GM18907 (cell line): ENCODE results near the gene DIPK1C.

Experiments
- ATAC-seq: cut with Tn5 transposase; IDR thresholded peaks from one replicate; pipeline ENCODE4 v1.9.1; 2021; ENCODE audit warnings: mild to moderate bottlenecking, moderate library complexity; ENCODE audit not compliant: unreplicated experiment

The DIPK1C gene

DNA sequence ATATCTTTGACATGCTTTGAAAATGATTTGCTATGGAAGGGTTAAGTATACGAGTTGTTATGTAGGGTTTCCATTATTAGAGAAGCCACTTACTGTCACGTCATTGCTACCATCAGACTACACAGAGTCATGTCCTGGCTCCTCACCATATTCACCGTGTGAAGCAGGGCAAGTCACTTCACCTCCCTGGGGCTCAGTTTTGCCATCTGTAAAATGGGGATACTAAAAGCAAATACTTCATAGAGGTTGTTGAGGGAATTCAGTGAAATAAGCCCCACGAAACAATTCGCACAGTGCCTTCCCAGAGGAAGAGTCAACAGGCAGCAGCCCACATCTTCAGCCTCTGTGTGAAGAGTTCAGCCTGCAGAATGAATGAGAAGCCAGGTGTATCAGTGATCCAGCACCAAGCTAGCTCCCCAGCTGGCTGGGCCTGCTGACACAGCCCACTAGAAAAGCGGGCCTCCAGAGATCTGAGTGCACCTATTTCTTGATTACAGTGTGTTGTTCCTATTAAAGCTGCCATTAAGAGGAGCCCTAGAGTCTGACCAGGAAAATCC lies 3.4 kb downstream of the DIPK1C start:
- ATAC-seq = no peak

DNA sequence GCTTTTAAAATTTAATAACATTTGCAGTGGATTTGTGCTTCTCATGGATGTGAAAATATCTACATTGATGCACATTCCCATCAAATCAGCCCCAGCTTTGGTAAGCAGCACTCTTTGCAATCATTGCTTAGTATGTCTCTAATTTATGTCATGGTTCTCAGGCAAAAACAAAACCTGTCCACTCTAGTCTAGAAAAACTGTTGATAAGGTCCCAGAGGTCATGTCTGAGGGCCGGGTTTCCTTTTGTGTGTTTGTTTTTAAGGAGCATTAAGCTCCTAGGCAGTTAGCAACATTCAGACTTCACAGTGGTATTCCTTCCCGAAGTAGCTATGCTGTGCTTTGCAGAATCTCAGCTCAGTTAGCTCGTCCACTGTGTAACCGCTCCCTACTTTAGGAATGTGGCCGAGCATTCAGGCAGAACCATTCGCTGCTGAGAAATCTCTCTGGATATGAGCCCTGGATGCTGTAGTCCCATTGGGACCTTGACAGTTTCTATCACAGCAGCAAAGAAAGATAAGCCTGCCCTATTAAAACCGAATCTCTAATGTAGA lies 4.0 kb downstream of the DIPK1C start:
- ATAC-seq = no peak

DNA sequence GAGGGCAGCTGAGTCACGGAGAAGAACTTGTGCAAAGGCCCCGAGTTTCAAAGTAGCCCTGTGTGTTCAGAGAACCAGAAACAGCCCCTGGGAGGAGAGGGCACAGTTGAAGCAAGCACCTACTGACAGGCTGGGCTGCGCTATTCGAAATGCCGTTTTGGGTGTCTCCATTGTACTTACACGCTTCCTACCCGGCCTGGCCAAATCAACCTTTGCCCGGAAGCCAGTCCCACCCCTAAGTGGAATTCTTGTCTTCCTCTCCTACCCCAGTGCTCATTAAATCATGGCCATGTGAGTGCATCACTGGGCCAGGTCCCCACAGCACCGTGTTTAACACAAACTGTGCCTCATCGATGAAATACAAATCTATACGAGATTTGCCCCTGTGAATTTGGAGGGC lies 6.0 kb downstream of the DIPK1C start:
- ATAC-seq = no peak

DNA sequence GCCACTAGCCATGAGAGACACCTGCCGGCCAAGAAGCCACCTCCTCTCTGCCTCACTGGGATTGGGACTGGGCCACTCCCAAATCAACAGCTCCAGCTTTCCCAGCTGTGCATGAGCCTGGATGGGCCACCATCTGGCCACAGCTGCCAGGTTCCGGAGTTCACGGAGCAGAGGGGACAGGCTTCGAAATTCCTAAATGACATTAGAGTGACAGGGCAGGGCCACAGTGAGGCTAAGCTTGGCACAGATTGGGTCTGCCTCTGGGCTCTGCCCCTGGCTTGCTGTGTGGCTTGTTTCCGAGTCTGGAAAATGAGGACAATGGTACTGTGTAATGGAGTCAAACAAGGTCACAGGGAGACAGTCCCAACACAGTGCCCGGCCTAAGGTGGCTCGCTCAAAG lies 6.5 kb downstream of the DIPK1C start:
- ATAC-seq = no peak

DNA sequence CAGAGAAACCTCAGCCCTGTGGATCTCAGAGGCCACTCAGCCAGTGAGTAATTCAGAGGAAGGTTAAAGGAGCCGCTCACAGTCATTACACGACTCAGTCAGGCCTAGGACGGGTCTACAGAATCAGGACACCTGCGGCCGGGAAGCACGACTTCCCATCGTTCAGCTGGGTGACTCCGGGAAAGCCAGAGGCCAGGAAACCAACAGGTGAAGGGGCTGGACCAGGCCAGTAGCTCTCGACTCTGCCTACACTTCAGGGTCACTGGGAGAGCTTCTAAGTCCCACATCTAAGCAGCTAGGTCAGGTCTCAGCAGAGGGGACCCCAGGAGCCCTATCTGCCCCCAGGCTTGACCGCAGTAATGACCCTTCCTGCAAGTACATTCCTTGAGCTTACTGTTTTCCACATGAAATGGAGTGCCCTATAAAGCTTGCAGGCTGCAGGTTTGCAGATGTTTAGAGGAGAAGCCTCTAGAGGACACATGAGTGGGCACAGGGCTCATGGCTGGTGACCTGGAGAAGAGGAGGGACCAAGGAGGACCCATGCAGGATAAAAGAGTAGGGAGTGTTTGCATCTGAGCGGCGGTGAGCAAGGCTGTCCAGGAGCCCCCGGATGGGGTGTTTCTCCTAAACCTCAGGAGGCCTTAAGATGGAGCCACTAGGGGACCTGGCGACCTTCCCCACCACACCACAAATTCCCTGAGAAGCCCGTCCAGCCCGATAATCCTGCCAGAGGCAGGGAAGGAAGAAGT lies 9.5 kb downstream of the DIPK1C start:
- ATAC-seq = no peak

DNA sequence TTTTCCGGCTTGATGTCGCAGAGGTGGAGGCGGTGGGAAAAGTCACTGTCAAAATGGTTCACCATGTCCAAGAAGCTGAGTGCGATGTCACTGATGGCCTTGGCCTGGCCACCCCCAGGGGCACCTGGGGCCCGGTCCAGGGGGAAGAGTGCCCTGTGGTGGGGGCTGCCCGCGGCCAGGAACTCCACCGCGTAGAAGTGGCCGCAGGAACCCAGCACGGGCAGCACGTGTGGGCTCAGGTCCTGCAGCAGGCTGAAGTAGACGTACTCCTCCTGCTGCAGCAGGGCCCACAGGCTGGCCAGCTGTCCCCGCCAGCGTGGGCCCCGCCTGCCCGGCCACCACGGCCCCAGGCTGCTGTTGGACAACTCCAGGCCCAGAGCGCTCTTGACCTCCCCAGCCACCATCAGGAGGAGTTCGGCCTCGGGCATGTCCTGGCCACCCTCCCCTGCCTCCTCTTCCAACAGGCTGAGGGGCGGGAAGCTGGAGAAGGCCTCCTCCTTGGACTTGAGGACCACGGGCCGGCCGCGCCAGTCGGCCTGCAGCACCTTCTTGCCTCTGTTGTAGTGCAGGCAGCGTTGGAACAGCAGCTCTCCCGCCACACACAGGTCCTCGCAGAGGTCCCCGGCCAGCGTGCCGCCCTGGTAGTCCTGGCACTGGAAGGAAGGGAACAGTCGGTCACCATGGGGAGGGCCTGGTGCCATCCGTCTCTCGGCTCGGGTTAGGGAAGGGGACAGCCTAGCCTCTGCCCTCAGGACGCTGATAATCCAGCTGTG lies 10.3 kb downstream of the DIPK1C start:
- no peak for ATAC-seq

DNA sequence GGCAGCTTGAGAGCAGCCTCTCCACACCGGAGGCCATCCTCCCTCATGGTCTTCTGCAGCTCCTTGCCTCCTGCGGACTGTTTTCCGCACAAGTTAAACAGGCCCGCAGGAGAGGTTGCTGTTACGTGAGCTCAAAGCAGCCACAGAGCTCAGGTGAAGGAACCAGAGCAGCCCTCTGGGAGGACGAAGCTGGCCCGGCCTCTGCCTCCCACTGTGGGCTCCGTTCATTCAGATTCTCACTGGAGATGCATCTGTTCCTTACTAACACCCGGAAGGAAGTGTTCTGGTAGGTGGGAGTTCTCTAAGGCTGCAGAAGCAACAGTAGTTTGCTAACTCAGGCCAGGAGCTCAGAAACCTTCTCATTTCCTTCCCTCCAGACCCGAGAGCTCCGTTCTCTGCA lies 10.9 kb downstream of the DIPK1C start:
- ATAC-seq = no peak

DNA sequence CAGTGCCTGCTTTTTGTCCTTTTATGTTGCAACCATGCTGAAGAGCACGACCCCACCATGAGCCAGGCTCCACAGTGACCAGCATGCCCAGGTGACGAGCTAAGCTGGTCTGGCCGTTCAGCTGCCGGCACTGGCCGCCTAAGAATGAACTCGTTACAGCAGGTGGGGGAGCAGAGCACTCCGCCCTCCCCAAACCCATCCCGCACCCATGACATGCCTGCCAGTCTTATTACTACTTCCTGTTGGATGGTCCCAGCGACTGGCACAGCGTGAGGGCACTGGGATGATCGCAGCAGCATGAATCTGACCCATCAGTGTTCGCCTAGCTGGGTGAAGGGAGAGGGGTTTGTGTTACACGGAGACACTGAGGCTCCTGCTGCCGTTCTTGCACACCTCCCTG lies 11.5 kb downstream of the DIPK1C start:
- ATAC-seq = no peak

DNA sequence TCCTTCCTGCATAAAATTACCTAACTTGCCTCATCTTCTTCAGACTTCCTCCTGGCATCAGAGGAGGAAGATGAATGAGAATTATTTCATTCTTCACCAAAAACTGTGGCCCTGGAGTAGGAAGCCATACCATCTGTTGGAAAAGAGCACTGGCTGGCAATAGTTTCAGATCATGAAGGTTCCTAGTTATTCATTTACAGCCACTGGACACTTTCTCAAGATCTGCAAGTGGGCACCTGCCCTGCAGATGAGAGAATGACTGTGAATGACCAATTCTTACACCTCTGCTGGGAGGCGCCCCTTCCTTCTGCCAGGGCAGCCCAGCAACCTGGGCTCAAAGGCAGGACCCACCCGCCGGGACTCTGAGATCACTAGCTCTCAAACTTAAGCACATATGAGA lies 13.0 kb downstream of the DIPK1C start:
- ATAC-seq = no peak

DNA sequence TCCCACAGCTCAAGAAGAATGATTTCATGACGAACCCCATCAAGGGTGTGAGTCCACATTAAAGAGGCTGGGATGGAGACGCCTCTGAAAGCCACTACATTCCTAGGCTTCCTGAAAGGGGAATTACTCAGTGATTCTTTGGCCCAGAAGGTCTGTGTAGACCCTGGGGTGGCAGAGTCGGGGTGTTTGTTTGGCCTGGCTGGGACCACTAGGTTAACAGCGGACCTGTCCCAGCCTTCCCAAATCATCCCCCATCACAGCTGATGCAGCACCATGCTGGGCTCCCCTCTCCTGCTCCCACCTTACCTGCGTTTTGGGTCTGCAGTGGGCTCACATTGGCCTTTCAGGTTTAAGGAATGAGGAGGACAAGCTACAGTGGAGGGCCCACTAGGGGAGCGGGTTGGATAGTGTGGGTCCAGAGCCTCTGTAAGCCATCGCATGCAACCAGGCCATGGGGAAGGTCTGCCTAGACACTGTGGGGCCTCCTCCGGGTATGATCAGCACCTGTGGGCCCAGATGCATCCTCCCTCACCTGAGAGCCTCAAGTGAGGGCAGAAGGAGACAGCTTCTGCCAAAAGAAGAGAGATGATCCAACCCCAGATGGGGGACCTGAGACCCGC lies 16.2 kb downstream of the DIPK1C start:
- ATAC-seq = no peak

DNA sequence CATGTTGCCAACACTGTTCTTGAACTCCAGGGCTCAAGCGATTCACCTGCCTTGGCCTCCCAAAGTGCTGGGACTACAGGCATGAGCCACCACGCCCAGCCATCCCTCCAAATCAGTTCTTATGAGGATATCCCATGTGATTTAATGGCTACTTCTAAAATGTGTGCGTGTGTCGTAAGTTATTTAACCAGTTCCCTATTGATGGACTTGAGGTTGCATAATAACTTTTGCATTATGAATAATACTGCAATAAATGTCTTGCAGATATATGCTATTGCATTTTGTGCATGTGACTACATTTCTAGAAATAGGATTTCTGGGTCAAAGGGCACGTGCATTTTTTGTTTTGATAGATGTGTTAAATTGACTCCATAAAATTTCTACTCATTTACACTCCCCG lies 19.0 kb downstream of the DIPK1C start:
- no peak for ATAC-seq

DNA sequence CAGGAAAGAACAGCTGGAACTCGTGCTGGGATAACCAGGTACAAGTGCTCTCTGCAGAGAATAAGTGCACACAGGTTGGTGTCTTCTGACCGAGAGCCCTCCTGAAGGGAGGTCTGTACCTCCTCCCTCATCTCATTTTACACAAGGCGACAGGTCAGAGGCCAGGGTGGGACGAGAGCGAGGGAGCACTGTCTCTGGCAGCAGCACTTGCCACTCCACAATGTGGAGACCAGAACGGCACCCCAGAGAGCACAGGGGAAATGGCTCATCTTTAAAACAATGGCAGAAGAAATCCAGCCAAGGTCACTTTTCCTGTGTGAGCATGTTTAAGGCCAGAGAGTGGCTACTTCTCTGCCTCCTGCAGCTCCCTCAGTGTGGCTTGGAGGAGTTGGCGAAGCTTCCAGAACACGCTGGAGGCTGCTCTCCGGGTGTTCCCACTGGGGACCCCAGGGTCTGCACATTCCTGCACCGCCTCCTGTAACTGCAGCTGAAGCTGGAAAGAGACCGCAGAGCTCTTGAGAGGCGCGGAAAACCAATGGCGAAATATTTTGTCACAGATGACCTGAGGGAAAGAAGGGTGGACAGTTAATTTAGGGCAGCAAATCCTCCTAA lies 20.8 kb downstream of the DIPK1C start:
- ATAC-seq = no peak

DNA sequence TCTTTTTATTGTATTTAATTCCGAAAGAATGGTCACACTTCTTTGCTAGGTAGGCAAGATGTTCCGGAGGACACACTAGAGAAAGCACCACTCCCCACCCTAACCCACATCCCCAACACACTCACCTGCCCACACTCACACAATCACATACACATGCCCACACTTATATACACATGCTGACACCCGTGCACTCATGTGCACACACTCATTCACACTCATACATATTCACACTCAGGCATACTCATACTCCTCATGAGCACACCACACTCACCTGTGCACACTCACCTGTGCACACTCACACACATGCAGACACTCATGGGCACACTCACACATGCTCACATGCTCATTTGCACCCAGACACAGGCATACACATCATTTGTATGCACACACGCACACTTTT lies 21.4 kb downstream of the DIPK1C start:
- ATAC-seq = no peak

DNA sequence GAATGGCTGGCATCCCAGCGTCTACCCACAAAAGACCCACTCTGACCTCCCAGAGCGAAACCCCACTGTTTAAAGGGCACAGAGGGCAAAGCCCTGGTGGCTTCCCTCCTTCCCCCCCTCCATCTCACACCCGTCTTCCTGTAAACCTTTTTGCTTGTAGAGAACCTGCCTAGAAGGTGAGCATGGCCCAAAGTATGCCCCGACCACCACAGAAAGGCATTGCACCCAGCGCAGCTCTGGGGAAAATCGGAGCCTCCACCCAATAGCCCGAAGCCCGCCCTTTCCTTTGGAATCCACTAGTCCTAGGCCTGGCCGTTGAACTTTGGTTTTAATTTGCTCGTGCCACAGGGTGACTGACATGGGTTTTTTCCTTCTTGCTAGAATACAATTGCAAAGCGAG lies 22.6 kb downstream of the DIPK1C start:
- ATAC-seq = no peak

DNA sequence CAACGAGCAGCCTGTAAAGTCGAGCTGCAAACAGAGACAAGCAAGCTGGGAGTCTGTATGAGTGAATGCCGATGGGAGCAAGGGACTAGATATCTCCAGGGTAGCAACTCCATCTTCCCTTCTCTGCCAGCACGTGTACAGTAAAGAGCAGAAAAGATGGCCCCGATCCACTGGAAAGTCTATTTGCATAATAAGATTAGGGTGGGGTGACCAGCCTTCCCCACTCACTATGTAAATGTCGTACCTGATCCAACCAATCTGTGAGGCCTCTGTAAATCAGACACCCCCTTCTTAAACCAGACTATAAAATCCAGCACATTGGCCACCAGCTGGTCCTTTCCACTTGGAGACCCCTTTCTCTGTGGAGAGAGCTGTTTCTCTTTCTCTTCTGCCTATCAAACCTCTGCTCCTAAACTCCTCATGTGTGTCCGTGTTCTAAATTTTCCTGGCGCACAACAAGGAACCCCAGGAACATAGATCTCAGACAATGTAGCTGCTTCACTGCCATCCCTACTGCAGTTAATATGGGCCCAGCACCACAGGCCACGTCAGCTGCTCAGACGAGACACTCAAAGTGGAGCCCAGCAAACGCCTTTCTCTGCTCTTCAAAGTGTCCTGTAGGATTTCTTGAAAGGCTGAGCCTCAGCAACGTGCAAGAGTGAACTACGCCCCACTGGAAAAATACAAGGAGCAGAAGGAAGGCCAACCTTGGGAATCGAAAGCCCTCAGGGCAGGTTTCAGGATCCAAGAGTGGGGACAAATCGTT lies 26.1 kb downstream of the DIPK1C start:
- ATAC-seq = no peak

DNA sequence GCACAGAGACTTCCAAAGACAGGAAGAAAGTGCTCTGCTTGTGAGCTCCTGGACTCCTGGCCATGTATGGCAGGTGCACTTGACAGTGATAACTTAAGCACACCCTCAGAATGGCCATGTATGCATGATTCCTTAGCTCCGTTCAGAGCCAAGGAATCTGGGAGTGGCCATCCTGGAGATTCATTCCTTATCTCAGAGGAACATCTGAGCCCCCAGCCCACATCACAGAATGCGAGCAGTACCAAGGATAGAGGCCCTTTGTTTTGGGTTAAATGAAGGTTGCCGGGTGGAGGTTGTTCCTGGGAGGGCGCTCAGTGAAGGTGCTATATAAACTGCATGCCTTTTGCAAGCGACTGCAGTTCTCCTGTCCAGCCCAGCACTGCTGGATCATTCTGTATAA lies 26.9 kb downstream of the DIPK1C start:
- ATAC-seq = no peak

DNA sequence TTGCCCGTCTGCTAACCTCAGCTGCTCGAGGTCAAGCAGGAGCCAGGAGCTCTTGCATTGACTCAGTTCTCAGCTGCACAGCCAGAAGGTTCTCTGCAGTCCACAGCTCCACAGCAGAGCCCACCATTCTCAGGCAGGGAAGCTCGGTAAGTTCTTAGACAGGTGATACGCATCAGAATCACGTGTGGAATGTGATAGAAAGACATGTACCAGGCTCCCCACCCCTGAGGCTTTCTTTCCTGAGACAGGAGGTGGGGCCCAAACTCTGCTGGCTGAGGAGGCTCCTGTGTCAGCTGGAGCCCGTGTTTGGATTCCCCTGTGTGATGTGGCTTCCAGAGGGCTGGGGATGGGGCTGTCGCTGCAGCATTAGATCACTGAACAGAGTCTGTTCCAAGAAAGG lies 28.0 kb downstream of the DIPK1C start:
- ATAC-seq = no peak

DNA sequence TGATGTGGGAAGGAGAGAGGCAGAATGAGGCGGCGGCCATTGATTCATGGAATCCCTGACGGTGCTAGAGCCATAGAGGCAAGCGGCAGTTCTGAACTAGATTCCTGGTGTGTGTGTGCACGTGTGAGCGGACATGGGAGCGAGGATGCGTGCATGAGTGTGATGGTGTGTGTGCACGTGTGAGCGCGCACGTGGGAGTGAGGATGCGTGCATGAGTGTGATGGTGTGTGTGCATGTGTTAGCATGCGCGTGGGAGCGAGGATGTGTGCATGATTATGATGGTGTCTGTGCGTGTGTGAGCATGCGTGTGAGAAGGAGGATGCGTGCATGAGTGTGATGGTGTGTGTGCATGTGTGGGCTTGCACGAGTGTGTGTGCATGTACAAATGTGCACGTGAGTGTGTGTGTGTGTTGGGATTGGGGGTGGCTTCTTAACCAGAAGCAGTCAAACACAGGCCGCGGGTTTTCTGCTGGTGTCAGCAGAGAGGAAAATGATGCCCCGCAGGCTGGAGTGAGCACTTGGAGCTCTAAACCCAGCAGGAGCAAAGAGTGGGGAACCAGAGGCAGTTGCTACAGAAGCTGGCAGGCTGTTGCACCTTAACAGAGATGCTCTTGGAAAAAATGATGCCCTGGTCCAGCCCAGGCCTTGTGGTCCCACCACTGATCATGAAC lies 29.5 kb downstream of the DIPK1C start:
- no peak for ATAC-seq

DNA sequence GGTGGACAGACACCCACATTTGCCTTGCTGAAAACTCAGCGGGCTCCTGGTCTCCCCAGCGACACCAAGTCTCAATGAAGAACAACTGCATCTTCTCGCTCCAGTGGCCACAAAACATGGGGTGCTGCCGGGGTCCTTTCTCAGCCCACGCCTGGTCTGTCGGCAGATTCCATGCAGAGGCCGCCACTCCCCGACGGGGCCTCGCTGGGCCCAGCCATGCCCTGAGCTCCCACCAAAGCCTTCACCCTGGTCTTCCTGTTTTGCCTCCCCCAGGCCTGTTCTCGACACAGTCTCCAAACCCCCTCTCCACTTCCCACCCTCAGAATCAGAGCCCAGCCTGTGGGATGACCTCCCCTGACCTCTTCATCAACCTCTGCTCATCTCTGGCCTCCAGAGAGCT lies 31.2 kb downstream of the DIPK1C start:
- ATAC-seq = no peak

DNA sequence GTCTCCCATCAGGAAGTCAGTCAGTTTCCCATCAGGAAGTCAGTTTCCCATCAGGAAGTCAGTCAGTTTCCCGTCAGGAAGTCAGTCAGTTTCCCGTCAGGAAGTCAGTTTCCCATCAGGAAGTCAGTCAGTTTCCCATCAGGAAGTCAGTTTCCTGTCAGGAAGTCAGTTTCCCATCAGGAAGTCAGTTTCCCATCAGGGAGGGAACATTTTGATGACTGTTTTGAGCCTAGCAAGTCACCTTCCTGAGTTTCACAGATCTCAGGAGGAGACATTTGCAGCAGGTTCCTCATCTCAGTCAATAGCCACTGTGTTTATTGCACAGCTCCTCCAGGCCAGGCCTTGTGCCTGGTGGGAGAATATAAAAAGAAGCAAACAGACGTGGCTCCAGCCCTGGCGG lies 31.9 kb downstream of the DIPK1C start:
- ATAC-seq = no peak
